Mesenchymal stem cell (in vitro differentiated cells and primary cell): Measurements from ENCODE around the gene FGD2.
A peak's percentile ranks its signal among the peaks of the same experiment; 100 is the strongest.

Source experiments
- DNase-seq: peaks from one replicate; pipeline ENCODE4 v3.0.0-alpha.2; 2013
- H2AFZ ChIP-seq: one replicate; pipeline ENCODE4 v1.6.1; 2013; ENCODE audit warnings: low read depth, mild to moderate bottlenecking, control low read depth, inconsistent platforms, low read length, moderate library complexity
- H2AK5ac ChIP-seq: 2 replicates; pipeline ENCODE4 v1.6.1; 2013; ENCODE audit warnings: low read length, moderate library complexity, mild to moderate bottlenecking, inconsistent platforms; ENCODE audit not compliant: severe bottlenecking
- H2BK120ac ChIP-seq: one replicate; pipeline ENCODE4 v1.6.1; 2013; ENCODE audit warnings: low read depth, mild to moderate bottlenecking, inconsistent platforms, low read length, moderate library complexity
- H2BK12ac ChIP-seq, 2 experiments: one replicate each; pipeline ENCODE4 v1.6.1; 2013; ENCODE audit warnings: inconsistent platforms in 2 of 2, low read length in 2 of 2, mild to moderate bottlenecking in 2 of 2, moderate library complexity in 2 of 2, control low read depth in 1 of 2
- H2BK15ac ChIP-seq: one replicate; pipeline ENCODE4 v1.6.1; 2013; ENCODE audit warnings: mild to moderate bottlenecking, low read depth, inconsistent platforms; ENCODE audit not compliant: poor library complexity, severe bottlenecking
- H2BK5ac ChIP-seq: 2 replicates; pipeline ENCODE4 v1.6.1; 2013; ENCODE audit warnings: low read depth, mild to moderate bottlenecking, low read length, control low read depth, inconsistent platforms; ENCODE audit not compliant: poor library complexity, severe bottlenecking
- H3K14ac ChIP-seq, 2 experiments: one replicate each; pipeline ENCODE4 v1.6.1; 2013; ENCODE audit warnings: inconsistent platforms in 2 of 2, low read length in 2 of 2, control low read depth in 1 of 2, mild to moderate bottlenecking in 1 of 2, moderate library complexity in 1 of 2
- H3K18ac ChIP-seq, 2 experiments: one replicate each; pipeline ENCODE4 v1.6.1; 2013; ENCODE audit warnings: inconsistent platforms in 2 of 2, low read length in 2 of 2, control low read depth in 1 of 2, low read depth in 1 of 2, mild to moderate bottlenecking in 1 of 2
- H3K23ac ChIP-seq, 2 experiments: one replicate each; pipeline ENCODE4 v1.6.1; 2013; ENCODE audit warnings: inconsistent platforms in 2 of 2, low read length in 2 of 2, mild to moderate bottlenecking in 2 of 2, moderate library complexity in 2 of 2, control low read depth in 1 of 2
- H3K27ac ChIP-seq: 2 replicates; pipeline ENCODE4 v1.5.1; 2013; ENCODE audit warnings: mild to moderate bottlenecking, moderate library complexity, low read length, control low read depth, inconsistent platforms; ENCODE audit not compliant: poor library complexity, severe bottlenecking
- H3K27me3 ChIP-seq, 2 experiments: 2 replicates each; pipeline versions ENCODE4 v1.6.1 to v1.7.0; 2013; ENCODE audit warnings: low read length in 2 of 2, mild to moderate bottlenecking in 2 of 2, moderate library complexity in 2 of 2, control low read depth in 1 of 2, inconsistent platforms in 1 of 2; ENCODE audit not compliant: control insufficient read depth in 1 of 2, insufficient read depth in 1 of 2
- H3K36me3 ChIP-seq, 2 experiments: 2 replicates each; pipeline versions ENCODE4 v1.6.1 to v1.7.0; 2013; ENCODE audit warnings: low read length in 2 of 2, control low read depth in 1 of 2, inconsistent platforms in 1 of 2, low read depth in 1 of 2, mild to moderate bottlenecking in 1 of 2; ENCODE audit not compliant: insufficient read depth in 2 of 2, control insufficient read depth in 1 of 2
- H3K4ac ChIP-seq, 2 experiments: one replicate each; pipeline ENCODE4 v1.6.1; 2013; ENCODE audit warnings: inconsistent platforms in 2 of 2, low read length in 2 of 2, mild to moderate bottlenecking in 2 of 2, moderate library complexity in 2 of 2, control low read depth in 1 of 2, low read depth in 1 of 2
- H3K4me1 ChIP-seq: 2 replicates; pipeline ENCODE4 v1.6.1; 2013; ENCODE audit warnings: low read depth, low read length, control low read depth; ENCODE audit not compliant: control insufficient read depth, insufficient read depth
- H3K4me2 ChIP-seq: 2 replicates; pipeline ENCODE4 v1.6.1; 2013; ENCODE audit warnings: low read length, mild to moderate bottlenecking, inconsistent platforms; ENCODE audit not compliant: poor library complexity, severe bottlenecking
- H3K4me3 ChIP-seq, 2 experiments: 2 replicates each; pipeline versions ENCODE4 v1.5.1 to v1.7.0; 2013; ENCODE audit warnings: low read length in 2 of 2, mild to moderate bottlenecking in 2 of 2, control low read depth in 1 of 2, low read depth in 1 of 2; ENCODE audit not compliant: insufficient read depth in 1 of 2
- H3K79me1 ChIP-seq: replicated peaks from 2 replicates; pipeline ENCODE4 v1.6.1; 2013; ENCODE audit warnings: mild to moderate bottlenecking, control low read depth, low read length, inconsistent platforms; ENCODE audit not compliant: poor library complexity, severe bottlenecking
- H3K9ac ChIP-seq: 2 replicates; pipeline ENCODE4 v1.7.0; 2013; ENCODE audit warnings: mild to moderate bottlenecking, low read length, moderate library complexity
- H3K9me3 ChIP-seq: 2 replicates; pipeline ENCODE4 v1.7.0; 2013; ENCODE audit warnings: mild to moderate bottlenecking, low read length; ENCODE audit not compliant: control insufficient read depth
- H4K8ac ChIP-seq: one replicate; pipeline ENCODE4 v1.6.1; 2013; ENCODE audit warnings: inconsistent platforms, mild to moderate bottlenecking, low read length, moderate library complexity
- H4K91ac ChIP-seq: one replicate; pipeline ENCODE4 v1.6.1; 2013; ENCODE audit warnings: mild to moderate bottlenecking, low read length, inconsistent platforms
- WGBS: methylation state at CpG from one replicate; pipeline ENCODE4 v1.1.7; 2013; ENCODE audit warnings: mixed read lengths; 5-methylcytosine and 5-hydroxymethylcytosine counted together

FGD2 gene

DNA sequence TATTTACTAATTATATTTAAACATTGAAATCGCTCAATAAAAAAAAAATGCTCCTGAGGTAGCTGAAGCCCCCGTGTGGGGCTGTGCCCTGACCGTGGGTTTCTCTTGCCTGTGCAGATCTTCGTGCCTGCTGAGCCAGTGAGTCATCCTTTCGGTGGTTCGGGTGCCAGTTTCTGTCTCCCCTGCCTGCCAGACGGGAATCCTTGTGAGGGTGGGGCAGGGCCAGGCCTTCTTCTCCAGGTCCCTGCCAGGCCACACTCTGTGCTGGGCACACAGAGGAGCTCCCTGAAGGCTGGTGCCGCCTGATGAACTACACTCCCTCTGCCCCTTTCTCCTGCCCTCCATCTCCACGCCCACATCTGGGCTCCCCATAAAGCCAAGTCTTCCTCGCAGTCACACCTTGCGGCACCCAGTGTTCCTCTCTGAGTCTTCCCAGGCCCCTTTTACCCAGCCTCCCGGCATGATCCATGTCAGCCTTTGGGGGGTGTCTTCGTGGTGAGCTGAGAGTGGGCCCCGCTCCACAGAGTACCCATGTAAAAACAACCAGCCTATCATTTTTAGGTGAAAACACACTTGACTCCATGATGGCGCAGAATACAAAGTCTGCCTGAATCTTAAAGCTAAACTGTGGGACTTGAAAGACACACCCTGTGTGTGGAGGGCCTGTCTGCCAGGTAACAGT is 19.3 kb downstream of the FGD2 start:
- Histone ChIP-seq H3K79me1 (no peaks in the 10 kb centered on the region), H4K91ac (no peak overlapping the region), H3K14ac (no peak overlapping the region), H3K36me3 (no peaks in the 10 kb centered on the region), H2BK5ac (no peak overlapping the region), H3K9ac (no peak overlapping the region), H2BK15ac (no peak overlapping the region), H3K27ac (no peak overlapping the region), H3K27me3 (peaks cover 0 to 26% of the 10 kb centered on the region in 2 experiments), H2BK120ac (no peak overlapping the region), H3K18ac (no peak overlapping the region), H2AK5ac (peak overlapping the region; percentile 51), H2BK12ac (no peak overlapping the region), H3K23ac (no peak overlapping the region), H3K9me3 (no peaks in the 10 kb centered on the region), H3K4me1 (peaks cover 13% of the 10 kb centered on the region), H4K8ac (no peak overlapping the region), H2AFZ (no peak overlapping the region), H3K4ac (no peak overlapping the region), H3K4me2 (no peak overlapping the region), H3K4me3 (no peak overlapping the region)
- no peak for DNase-seq
- 71% methylated on average over 15 of the region's 15 CpGs for WGBS

DNA sequence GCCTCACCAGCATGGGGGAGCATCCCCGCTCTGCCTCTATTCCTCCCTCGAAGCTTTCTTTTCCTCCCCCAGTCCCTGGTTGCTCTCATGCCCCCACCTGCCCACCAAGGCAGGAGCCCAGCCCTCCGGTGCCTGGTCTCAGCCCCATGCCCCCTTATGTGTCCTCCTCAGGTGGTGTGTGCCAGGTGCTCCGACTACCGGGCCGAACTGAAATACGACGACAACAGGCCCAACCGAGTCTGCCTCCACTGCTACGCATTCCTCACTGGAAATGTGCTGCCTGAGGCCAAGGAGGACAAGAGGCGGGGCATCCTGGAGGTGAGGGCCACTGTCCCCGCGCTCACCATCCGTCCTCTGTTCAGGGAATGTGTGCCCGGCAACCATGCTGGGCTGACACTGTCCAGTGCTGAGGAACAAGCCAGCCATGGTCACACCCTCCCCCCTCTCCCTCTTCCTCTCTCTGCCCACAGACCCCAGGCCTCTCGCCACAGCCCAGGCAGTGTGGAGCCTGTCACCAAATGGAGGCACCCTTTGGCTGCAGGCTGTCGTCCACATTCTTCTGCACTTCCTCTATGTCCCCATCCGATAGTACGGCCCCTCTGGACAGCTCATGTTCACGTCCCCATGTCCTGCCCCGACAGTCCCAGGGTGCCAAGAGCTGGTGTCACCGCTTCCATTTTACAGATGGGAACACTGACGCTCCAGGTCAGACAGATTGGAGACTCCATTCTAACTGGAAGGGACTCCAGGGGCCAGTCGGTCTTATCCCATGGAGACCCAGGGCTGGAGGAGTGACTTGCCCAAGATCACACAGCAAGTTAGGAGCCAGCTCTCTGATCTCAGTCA is 20.4 kb downstream of the FGD2 start:
- H4K91ac ChIP-seq: no peak overlapping the region
- H3K4me2 ChIP-seq: no peak overlapping the region
- no peaks in the 10 kb centered on the region for H3K36me3 ChIP-seq
- no peak for DNase-seq
- no peak overlapping the region for H2AFZ ChIP-seq
- peaks cover 5% of the 10 kb centered on the region for H3K9me3 ChIP-seq
- peaks cover 13% of the 10 kb centered on the region for H3K4me1 ChIP-seq
- 92% methylated on average over 24 of the region's 24 CpGs for WGBS
- H2BK12ac ChIP-seq: no peak overlapping the region
- no peak overlapping the region for H4K8ac ChIP-seq
- no peak overlapping the region for H3K9ac ChIP-seq
- H2BK120ac ChIP-seq: no peak overlapping the region
- no peak overlapping the region for H3K14ac ChIP-seq
- H3K18ac ChIP-seq: no peak overlapping the region
- H3K27ac ChIP-seq: no peak overlapping the region
- no peak overlapping the region for H2BK5ac ChIP-seq
- no peak overlapping the region for H3K4me3 ChIP-seq
- H3K23ac ChIP-seq: no peak overlapping the region
- no peak overlapping the region for H3K4ac ChIP-seq
- H2AK5ac ChIP-seq: no peak overlapping the region
- H3K27me3 ChIP-seq: peaks cover 0 to 26% of the 10 kb centered on the region in 2 experiments
- no peaks in the 10 kb centered on the region for H3K79me1 ChIP-seq
- H2BK15ac ChIP-seq: no peak overlapping the region

DNA sequence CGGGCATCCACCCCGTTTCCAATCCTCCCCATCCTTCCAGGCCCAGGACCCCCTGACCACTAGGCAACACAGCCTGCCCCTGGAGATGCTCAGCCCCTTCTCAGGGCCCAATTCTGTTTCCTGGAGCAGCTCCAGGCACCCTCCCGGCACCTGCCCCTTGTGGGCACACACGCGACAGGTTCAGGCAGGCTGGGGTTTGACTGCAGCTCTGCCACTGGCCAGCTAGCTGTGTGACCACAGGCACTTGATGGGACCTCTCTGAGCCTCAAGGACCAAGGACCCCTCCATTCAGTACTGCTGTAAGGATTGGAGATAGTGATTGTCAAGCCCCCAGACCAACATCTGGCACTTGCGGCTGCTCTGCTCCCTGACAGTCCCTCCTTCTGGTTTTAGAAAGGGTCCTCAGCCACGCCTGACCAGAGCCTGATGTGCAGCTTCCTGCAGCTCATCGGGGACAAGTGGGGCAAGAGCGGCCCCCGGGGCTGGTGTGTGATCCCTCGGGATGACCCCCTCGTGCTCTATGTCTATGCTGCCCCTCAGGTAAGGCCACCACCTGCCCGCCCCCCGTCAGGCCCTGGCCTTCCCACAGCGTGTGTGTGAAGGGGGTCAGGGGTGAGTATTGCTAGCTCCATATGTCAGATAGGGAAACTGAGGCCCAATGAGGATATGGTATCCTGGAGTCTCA is 21.7 kb downstream of the FGD2 start:
- peaks cover 8% of the 10 kb centered on the region for H3K4me1 ChIP-seq
- H2AK5ac ChIP-seq: peak overlapping the region; percentile 17
- H3K27ac ChIP-seq: no peak overlapping the region
- H2BK12ac ChIP-seq: no peak overlapping the region
- no peak overlapping the region for H2BK15ac ChIP-seq
- DNase-seq: no peak
- H3K9me3 ChIP-seq: peaks cover 6% of the 10 kb centered on the region
- WGBS: 86% methylated on average over 15 of the region's 15 CpGs
- H4K91ac ChIP-seq: no peak overlapping the region
- no peak overlapping the region for H3K23ac ChIP-seq
- H3K4ac ChIP-seq: no peak overlapping the region
- H3K14ac ChIP-seq: no peak overlapping the region
- H3K4me3 ChIP-seq: no peak overlapping the region
- H3K18ac ChIP-seq: no peak overlapping the region
- no peaks in the 10 kb centered on the region for H3K79me1 ChIP-seq
- no peak overlapping the region for H2BK120ac ChIP-seq
- no peak overlapping the region for H4K8ac ChIP-seq
- no peak overlapping the region for H3K4me2 ChIP-seq
- no peak overlapping the region for H2AFZ ChIP-seq
- peaks cover 0 to 22% of the 10 kb centered on the region in 2 experiments for H3K27me3 ChIP-seq
- H2BK5ac ChIP-seq: no peak overlapping the region
- H3K36me3 ChIP-seq: no peaks in the 10 kb centered on the region
- no peak overlapping the region for H3K9ac ChIP-seq
